HUES48 (cell line): Measurements from ENCODE around the gene DYNLRB1.
"Not testable (repeated sequence)": the region's sequence is repeated elsewhere in the genome, so short reads cannot be mapped to it uniquely, and the experiment has no call there.

Experiments used
- H3K27ac ChIP-seq: one replicate; pipeline ENCODE4 v1.7.0; 2013; ENCODE audit warnings: low read depth, low read length, inconsistent platforms
- H3K27me3 ChIP-seq: 2 replicates; pipeline ENCODE4 v1.6.1; 2013; ENCODE audit warnings: mild to moderate bottlenecking, low read length; ENCODE audit not compliant: control insufficient read depth, insufficient read depth
- H3K36me3 ChIP-seq: 2 replicates; pipeline ENCODE4 v1.6.1; 2013; ENCODE audit warnings: low read length; ENCODE audit not compliant: control insufficient read depth, insufficient read depth
- H3K4me1 ChIP-seq: 2 replicates; pipeline ENCODE4 v1.6.1; 2013; ENCODE audit warnings: mild to moderate bottlenecking, low read length; ENCODE audit not compliant: control insufficient read depth, insufficient read depth
- H3K4me3 ChIP-seq: 2 replicates; pipeline ENCODE4 v1.5.1; 2013; ENCODE audit warnings: mild to moderate bottlenecking, low read depth, low read length
- H3K9ac ChIP-seq: 2 replicates; pipeline ENCODE4 v1.6.1; 2013; ENCODE audit warnings: mild to moderate bottlenecking, low read depth, low read length, moderate library complexity
- H3K9me3 ChIP-seq: 2 replicates; pipeline ENCODE4 v1.6.1; 2013; ENCODE audit warnings: low read length; ENCODE audit not compliant: control insufficient read depth, insufficient read depth

DYNLRB1 gene

GRCh38 chr20:34491226-34491931, 24.8 kb upstream of the DYNLRB1 start:
- Histone ChIP-seq H3K27me3 (no peaks in the 10 kb centered on the region), H3K27ac (no peak overlapping the region), H3K36me3 (peaks cover 83% of the 10 kb centered on the region)

GRCh38 chr20:34491932-34492509, 24.2 kb upstream of the DYNLRB1 start:
- H3K4me3 ChIP-seq = no peak overlapping the region
- no peaks in the 10 kb centered on the region for H3K27me3 ChIP-seq
- H3K4me1 ChIP-seq = no peaks in the 10 kb centered on the region
- H3K9ac ChIP-seq = no peak overlapping the region
- peaks cover 80% of the 10 kb centered on the region for H3K36me3 ChIP-seq
- no peak overlapping the region for H3K27ac ChIP-seq
- H3K9me3 ChIP-seq = no peaks in the 10 kb centered on the region

More at GRCh38 chr20:34491226-34491931, 24.8 kb upstream of the DYNLRB1 start:
- Histone ChIP-seq H3K4me1 (no peaks in the 10 kb centered on the region), H3K9me3 (no peaks in the 10 kb centered on the region), H3K9ac (no peak overlapping the region), H3K4me3 (no peak overlapping the region)

GRCh38 chr20:34493646-34494045, 22.6 kb upstream of the DYNLRB1 start:
- Histone ChIP-seq H3K27me3 (no peaks in the 10 kb centered on the region), H3K36me3 (peaks cover 75% of the 10 kb centered on the region), H3K4me1 (no peaks in the 10 kb centered on the region), H3K9me3 (no peaks in the 10 kb centered on the region), H3K4me3 (no peak overlapping the region), H3K27ac (no peak overlapping the region), H3K9ac (no peak overlapping the region)

GRCh38 chr20:34495307-34495706, 20.9 kb upstream of the DYNLRB1 start:
- H3K9me3 ChIP-seq = no peaks in the 10 kb centered on the region
- no peaks in the 10 kb centered on the region for H3K4me1 ChIP-seq
- no peak overlapping the region for H3K4me3 ChIP-seq
- peaks cover 58% of the 10 kb centered on the region for H3K36me3 ChIP-seq
- no peak overlapping the region for H3K27ac ChIP-seq
- no peaks in the 10 kb centered on the region for H3K27me3 ChIP-seq
- H3K9ac ChIP-seq = no peak overlapping the region

- H3K9me3 ChIP-seq = no peaks in the 10 kb centered on the region
- no peak overlapping the region for H3K4me3 ChIP-seq
- H3K27ac ChIP-seq = no peak overlapping the region
- peaks cover 55% of the 10 kb centered on the region for H3K36me3 ChIP-seq
- H3K27me3 ChIP-seq = no peaks in the 10 kb centered on the region
- no peaks in the 10 kb centered on the region for H3K4me1 ChIP-seq
- H3K9ac ChIP-seq = no peak overlapping the region
Observed at GRCh38 chr20:34495916-34496315, 20.3 kb upstream of the DYNLRB1 start.

DNA sequence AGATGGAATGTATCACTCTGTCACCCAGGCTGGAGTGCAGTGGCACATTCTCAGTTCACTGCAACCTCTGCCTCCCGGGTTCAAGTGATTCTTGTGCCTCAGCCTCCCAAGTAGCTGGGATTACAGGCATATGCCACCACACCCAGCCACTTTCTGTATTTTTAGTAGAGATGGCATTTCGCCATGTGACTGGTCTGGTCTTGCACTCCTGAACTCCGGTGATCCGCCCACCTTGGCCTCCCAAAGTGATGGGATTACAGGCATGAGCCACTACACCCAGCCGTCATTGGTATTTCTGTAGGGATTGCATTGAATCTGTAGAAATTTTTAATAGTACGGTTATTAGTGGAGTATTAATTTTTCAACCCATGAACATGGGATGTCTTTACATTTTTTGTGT, 18.6 kb upstream of the DYNLRB1 start:
- H3K4me3 ChIP-seq, H3K27me3 ChIP-seq, H3K27ac ChIP-seq, H3K4me1 ChIP-seq, H3K9me3 ChIP-seq, H3K9ac ChIP-seq: not testable (repeated sequence)
- H3K36me3 ChIP-seq = peaks cover 41% of the 10 kb centered on the region

GRCh38 chr20:34500823-34501222, 15.4 kb upstream of the DYNLRB1 start:
- Histone ChIP-seq H3K9ac (no peak overlapping the region), H3K4me1 (no peaks in the 10 kb centered on the region), H3K36me3 (peaks cover 30% of the 10 kb centered on the region), H3K4me3 (no peak overlapping the region), H3K9me3 (no peaks in the 10 kb centered on the region), H3K27ac (no peak overlapping the region), H3K27me3 (no peaks in the 10 kb centered on the region)

- Histone ChIP-seq H3K36me3 (peaks cover 57% of the 10 kb centered on the region), H3K27ac (no peak overlapping the region), H3K9ac (no peak overlapping the region), H3K27me3 (no peaks in the 10 kb centered on the region), H3K4me1 (no peaks in the 10 kb centered on the region), H3K4me3 (no peak overlapping the region), H3K9me3 (no peaks in the 10 kb centered on the region)
Observed at GRCh38 chr20:34506480-34506879, 9.7 kb upstream of the DYNLRB1 start.

DNA sequence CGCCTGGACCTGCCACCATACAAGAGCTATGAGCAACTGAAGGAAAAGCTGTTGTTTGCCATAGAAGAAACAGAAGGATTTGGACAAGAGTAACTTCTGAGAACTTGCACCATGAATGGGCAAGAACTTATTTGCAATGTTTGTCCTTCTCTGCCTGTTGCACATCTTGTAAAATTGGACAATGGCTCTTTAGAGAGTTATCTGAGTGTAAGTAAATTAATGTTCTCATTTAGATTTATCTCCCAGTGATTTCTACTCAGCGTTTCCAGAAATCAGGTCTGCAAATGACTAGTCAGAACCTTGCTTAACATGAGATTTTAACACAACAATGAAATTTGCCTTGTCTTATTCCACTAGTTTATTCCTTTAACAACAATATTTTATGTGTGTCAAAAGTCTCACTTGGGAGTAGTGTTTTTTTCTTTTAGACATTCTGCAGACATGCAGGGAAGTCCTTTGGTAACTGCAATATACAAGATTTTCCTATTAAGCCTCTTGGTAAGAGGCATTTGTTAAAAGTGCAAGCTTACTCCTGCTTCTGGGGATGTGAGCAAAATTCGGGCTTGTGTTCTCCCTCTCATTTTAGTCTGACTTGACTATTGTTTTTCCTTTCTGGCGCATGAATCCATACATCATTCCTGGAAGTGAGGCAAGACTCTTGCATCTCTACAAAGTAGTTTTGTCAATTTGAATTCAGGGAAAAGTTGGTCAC, 8.4 kb upstream of the DYNLRB1 start:
- Histone ChIP-seq H3K4me1 (no peaks in the 10 kb centered on the region), H3K9me3 (no peaks in the 10 kb centered on the region), H3K27me3 (no peaks in the 10 kb centered on the region), H3K36me3 (peaks cover 63% of the 10 kb centered on the region), H3K27ac (peak overlapping the region; percentile 2), H3K4me3 (no peak overlapping the region), H3K9ac (no peak overlapping the region)

DNA sequence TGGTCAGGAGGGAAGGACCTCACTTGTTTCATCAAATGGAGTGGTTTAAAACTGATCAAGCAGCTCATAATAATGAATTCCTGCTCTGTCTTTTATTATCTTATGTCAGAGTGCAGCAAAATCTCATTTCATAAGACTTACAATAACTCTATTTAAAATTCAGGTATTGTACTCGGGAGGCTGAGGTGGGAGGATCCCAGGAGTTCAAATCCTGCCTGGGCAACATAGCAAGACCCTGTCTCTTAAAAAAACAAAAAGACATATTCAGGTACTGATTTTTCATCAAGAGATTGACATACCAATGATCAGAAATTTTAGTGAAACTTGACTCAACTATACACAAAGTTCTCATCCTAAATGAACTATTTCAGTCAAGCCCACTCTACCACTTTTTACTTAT, 5.6 kb upstream of the DYNLRB1 start:
- Histone ChIP-seq H3K4me1 (0 out of 2 replicates have a peak, but pooled peaks cover 5% of the 10 kb centered on the region), H3K9me3 (no peaks in the 10 kb centered on the region), H3K27ac (no peak overlapping the region), H3K27me3 (no peaks in the 10 kb centered on the region), H3K36me3 (peaks cover 45% of the 10 kb centered on the region), H3K9ac (no peak overlapping the region), H3K4me3 (no peak overlapping the region)

DNA sequence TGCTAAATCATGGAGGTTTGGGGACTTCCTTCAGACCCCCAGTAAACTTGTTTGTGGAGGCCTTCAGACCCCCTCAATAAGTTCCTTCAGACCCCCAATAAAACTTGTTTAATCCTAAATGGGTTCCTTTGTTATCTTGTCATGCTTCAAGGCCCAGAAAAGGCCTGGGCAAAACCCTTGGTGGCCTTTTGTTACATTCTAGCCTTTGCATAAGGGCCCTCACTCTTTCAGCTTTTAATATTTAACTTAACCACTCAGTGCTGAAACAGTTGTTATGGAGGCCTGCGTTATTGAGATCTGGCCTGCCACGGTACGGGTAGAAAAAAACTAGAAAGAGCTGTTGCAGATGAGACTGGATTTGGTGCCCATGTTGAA, 4.3 kb upstream of the DYNLRB1 start:
- Histone ChIP-seq H3K27me3 (no peaks in the 10 kb centered on the region), H3K4me3 (no peak overlapping the region), H3K36me3 (peaks cover 34% of the 10 kb centered on the region), H3K4me1 (0 out of 2 replicates have a peak, but pooled peaks cover 5% of the 10 kb centered on the region), H3K9ac (no peak overlapping the region), H3K9me3 (no peaks in the 10 kb centered on the region), H3K27ac (no peak overlapping the region)
